NCI-H2171 (cell line): Measurements from ENCODE around the gene RPL13A.
"Not testable (repeated sequence)": the region's sequence is repeated elsewhere in the genome, so short reads cannot be mapped to it uniquely, and the experiment has no call there.

Experiments used
- DNase-seq: peaks from one replicate; lab custom pipeline; 2025; lab: John Stamatoyannopoulos, UW

RPL13A gene

GRCh38 chr19:49456326-49456725 lies 31.1 kb upstream of the RPL13A start:
- DNase-seq: no peak

- no peak for DNase-seq
Measured at GRCh38 chr19:49458567-49458903, 28.9 kb upstream of the RPL13A start.

GRCh38 chr19:49459388-49459787 lies 28.0 kb upstream of the RPL13A start:
- DNase-seq: no peak

- not testable (repeated sequence) for DNase-seq
Measured at GRCh38 chr19:49461130-49461529, 26.3 kb upstream of the RPL13A start.

GRCh38 chr19:49461656-49462055 lies 25.8 kb upstream of the RPL13A start:
- DNase-seq: no peak

- DNase-seq: no peak
Measured at GRCh38 chr19:49462492-49462891, 24.9 kb upstream of the RPL13A start.

- DNase-seq: no peak
Measured at GRCh38 chr19:49463960-49464740, 23.3 kb upstream of the RPL13A start.

GRCh38 chr19:49465371-49465770 lies 22.0 kb upstream of the RPL13A start:
- no peak for DNase-seq

- no peak for DNase-seq
Measured at GRCh38 chr19:49468199-49468598, 19.2 kb upstream of the RPL13A start.

- DNase-seq: peak; percentile 93
Measured at GRCh38 chr19:49468746-49469447, 18.5 kb upstream of the RPL13A start.

GRCh38 chr19:49469828-49470614 lies 17.4 kb upstream of the RPL13A start:
- no peak for DNase-seq

GRCh38 chr19:49470615-49470978 lies 16.8 kb upstream of the RPL13A start:
- no peak for DNase-seq

- no peak for DNase-seq
Measured at GRCh38 chr19:49472936-49473335, 14.5 kb upstream of the RPL13A start.

GRCh38 chr19:49473501-49473867 lies 13.9 kb upstream of the RPL13A start:
- DNase-seq: not testable (repeated sequence)

- DNase-seq: peak; percentile 39
Measured at GRCh38 chr19:49473868-49474541, 13.4 kb upstream of the RPL13A start, which contains the start of gene FLT3LG. FLT3LG (plus strand) TSS chr19:49474215; CDS start chr19:49474640, 425 bp downstream.

GRCh38 chr19:49474542-49474924 lies 12.9 kb upstream of the RPL13A start:
- no peak for DNase-seq

- no peak for DNase-seq
Measured at GRCh38 chr19:49475191-49475917, 12.1 kb upstream of the RPL13A start.

- DNase-seq: no peak
Measured at GRCh38 chr19:49475995-49476880, 11.2 kb upstream of the RPL13A start.

- no peak for DNase-seq
Measured at GRCh38 chr19:49479975-49480628, 7.3 kb upstream of the RPL13A start.
